Activated CD8-positive, alpha-beta memory T cell treated with anti-CD3 and anti-CD28 coated beads, Interleukin-2, amount 50 U/mL, for 1 hour (primary cell): ENCODE measurements around the gene ACER3.
"Not testable (repeated sequence)": the region's sequence is repeated elsewhere in the genome, so short reads cannot be mapped to it uniquely, and the experiment has no call there.

Experiments used
- DNase-seq: peaks from one replicate; pipeline ENCODE4 v3.0.0-alpha.2; 2020; ENCODE audit errors: extremely low read depth

The ACER3 gene

GRCh38 chr11:76995081-76995576, 134.4 kb downstream of the ACER3 start:
- no peak for DNase-seq

- DNase-seq = no peak
These were observed 136.8 kb downstream of the ACER3 start for GRCh38 chr11:76997512-76997911.

GRCh38 chr11:76999597-76999996, 138.9 kb downstream of the ACER3 start:
- no peak for DNase-seq

GRCh38 chr11:77001613-77002012, 140.9 kb downstream of the ACER3 start:
- DNase-seq = no peak

- no peak for DNase-seq
These were observed 142.1 kb downstream of the ACER3 start for GRCh38 chr11:77002776-77003175.

GRCh38 chr11:77003963-77004362, 143.2 kb downstream of the ACER3 start:
- no peak for DNase-seq

- no peak for DNase-seq
These were observed 148.9 kb downstream of the ACER3 start for GRCh38 chr11:77009533-77010160.

GRCh38 chr11:77014669-77015068, 154.0 kb downstream of the ACER3 start:
- DNase-seq = no peak

GRCh38 chr11:77018396-77018924, 157.7 kb downstream of the ACER3 start:
- DNase-seq = not testable (repeated sequence)

- DNase-seq = no peak
These were observed 159.4 kb downstream of the ACER3 start for GRCh38 chr11:77019976-77020595.

GRCh38 chr11:77020734-77021133, 160.0 kb downstream of the ACER3 start:
- no peak for DNase-seq

- DNase-seq = no peak
These were observed 164.0 kb downstream of the ACER3 start for GRCh38 chr11:77024745-77025144.

GRCh38 chr11:77026221-77026620, 165.5 kb downstream of the ACER3 start:
- DNase-seq = no peak

- no peak for DNase-seq
These were observed 166.0 kb downstream of the ACER3 start for GRCh38 chr11:77026743-77027142.

GRCh38 chr11:77027275-77027674, 166.6 kb downstream of the ACER3 start:
- DNase-seq = no peak

GRCh38 chr11:77029829-77030228, 169.1 kb downstream of the ACER3 start:
- DNase-seq = no peak

- DNase-seq = no peak
These were observed 170.2 kb downstream of the ACER3 start for GRCh38 chr11:77030834-77031414.

GRCh38 chr11:77031599-77031998, 170.9 kb downstream of the ACER3 start:
- no peak for DNase-seq

GRCh38 chr11:77035039-77035438, 174.3 kb downstream of the ACER3 start:
- DNase-seq = no peak

GRCh38 chr11:77035580-77035979, 174.9 kb downstream of the ACER3 start:
- no peak for DNase-seq

- no peak for DNase-seq
These were observed 175.7 kb downstream of the ACER3 start for GRCh38 chr11:77036398-77036797.

GRCh38 chr11:77037057-77037456, 176.3 kb downstream of the ACER3 start:
- DNase-seq = no peak
